ENCODE measurements around the gene NPIPB2. TPM values are rescaled to one million over a fixed set of nuclear protein-coding genes. Genes with fewer than 3 reads are reported as not detected.
A peak's percentile ranks its signal among the peaks of the same experiment; 100 is the strongest.

NPIPB2 gene
- total RNA-seq, 1 experiment from 2014 or later = 12.5 TPM

DNA sequence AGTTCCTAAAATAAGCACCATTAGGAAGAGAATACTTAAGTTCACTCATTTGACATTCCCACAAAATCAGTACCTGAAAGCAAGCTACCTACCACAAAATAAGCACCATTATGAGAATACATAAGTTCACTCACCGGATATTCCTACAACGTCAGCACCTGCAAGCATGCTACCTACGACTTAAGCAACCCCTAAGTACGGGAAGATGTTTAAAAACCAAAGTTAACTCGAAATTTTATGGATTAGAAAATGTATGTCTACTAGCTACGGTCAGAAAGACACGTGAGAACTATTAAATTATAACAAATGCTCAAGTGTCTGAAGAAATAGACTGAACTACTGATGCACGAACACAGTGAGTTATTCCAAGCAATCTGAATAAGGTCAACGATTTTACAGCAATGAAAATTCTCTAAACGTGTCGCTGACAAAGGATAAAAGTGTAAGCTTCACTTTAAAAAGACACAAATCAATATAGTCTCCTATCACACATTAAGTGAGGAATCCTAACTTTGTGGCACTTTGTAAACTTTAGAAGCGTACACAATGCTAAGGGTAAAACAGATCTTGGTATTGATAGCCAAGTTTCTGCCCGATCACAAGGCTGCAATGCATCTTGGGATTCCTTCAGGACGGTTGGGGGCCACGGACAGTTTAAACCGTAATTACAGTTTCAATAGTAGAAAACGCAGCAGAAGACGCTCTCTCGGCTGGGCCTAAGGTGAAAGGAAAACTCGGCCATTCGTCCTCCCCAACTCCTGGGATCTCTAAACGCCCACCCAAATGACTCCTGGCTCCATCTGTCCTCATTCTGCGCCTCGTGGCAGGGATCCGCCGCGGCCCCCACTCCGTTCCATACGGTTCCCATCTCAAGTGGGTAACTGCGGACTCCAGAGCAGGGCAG, 27.4 kb downstream of the NPIPB2 start:
- H2BK20ac ChIP-seq (ENCODE audit: low read depth, low read length, poor library complexity, severe bottlenecking) = no peak overlapping the region
- peaks cover 4 to 12% (median 10%) of the 10 kb centered on the region in 3 experiments; a peak in 4 of 7 replicates for H3K36me3 Mint-ChIP-seq (ENCODE audit: insufficient read depth in 1 of 3, low read depth in 3 of 3)
- no peak overlapping the region for H3K56ac ChIP-seq (ENCODE audit: insufficient read length, low read depth, low read length)
- peaks cover 0 to 3% of the 10 kb centered on the region in 2 experiments; a peak in 1 of 5 replicates for H3K9me3 Mint-ChIP-seq
- DNase-seq = no peak
- peaks cover 24 to 34% of the 10 kb centered on the region in 2 experiments for H3K4me1 Mint-ChIP-seq
- H2BK5ac ChIP-seq (ENCODE audit: insufficient read length, low read length) = no peak overlapping the region
- H4K20me1 ChIP-seq (ENCODE audit: control insufficient read depth, insufficient read depth, insufficient read length) = no peaks in the 10 kb centered on the region
- peak overlapping the region; percentile 77 to 92 (median 79); a peak in 5 of 7 replicates for H3K27ac Mint-ChIP-seq
- peak overlapping the region; percentile 83 to 97 for H3K4me3 Mint-ChIP-seq
- H3K23ac ChIP-seq (ENCODE audit: insufficient read length, low read depth, low read length) = no peak overlapping the region
- peaks cover 46% of the 10 kb centered on the region for H3K79me2 ChIP-seq (ENCODE audit: insufficient read depth, low read length)
- no peak overlapping the region for H3K14ac ChIP-seq (ENCODE audit: insufficient read depth, low read length)
- no peaks in the 10 kb centered on the region for H3K27me3 Mint-ChIP-seq (ENCODE audit: low read depth)
- H3K23me2 ChIP-seq (ENCODE audit: insufficient read length, low read depth, low read length, poor library complexity, severe bottlenecking) = no peaks in the 10 kb centered on the region
- H3K9ac ChIP-seq (ENCODE audit: extremely low read depth, insufficient read length, low read length) = peak overlapping the region; percentile 51
- no peak overlapping the region for H4K5ac ChIP-seq (ENCODE audit: insufficient read length, low read depth, low read length)
- no peaks in the 10 kb centered on the region for H3K79me1 ChIP-seq (ENCODE audit: insufficient read depth, low read depth, low read length, poor library complexity, severe bottlenecking)
- no CpG with 5 or more reads among the region's 30 CpGs for WGBS (ENCODE audit: extremely low coverage, insufficient read length, low lambda C conversion rate)
- H2AK5ac ChIP-seq (ENCODE audit: insufficient read length, low read length) = no peak overlapping the region
- H3K9me3 ChIP-seq (ENCODE audit: control insufficient read depth, low read depth, low read length) = no peaks in the 10 kb centered on the region
- H2BK15ac ChIP-seq (ENCODE audit: low read depth, low read length) = no peak overlapping the region
- H3K27ac ChIP-seq (ENCODE audit: insufficient read length, low read depth, low read length) = no peak overlapping the region
- no peaks in the 10 kb centered on the region for H3K27me3 ChIP-seq (ENCODE audit: insufficient read depth, low read length)
- no peak overlapping the region for H4K91ac ChIP-seq (ENCODE audit: insufficient read length, low read depth, low read length)
- H3K4ac ChIP-seq (ENCODE audit: low read depth, low read length) = no peak overlapping the region
- no peak overlapping the region for H2BK120ac ChIP-seq (ENCODE audit: low read depth, low read length, poor library complexity, severe bottlenecking)
- no peak overlapping the region for H3K18ac ChIP-seq (ENCODE audit: insufficient read length, low read depth, low read length)
- H2AFZ ChIP-seq (ENCODE audit: low read length) = no peak overlapping the region
- H2BK12ac ChIP-seq (ENCODE audit: insufficient read length, low read depth, low read length) = no peak overlapping the region
- H3T11ph ChIP-seq (ENCODE audit: low read length) = no peak overlapping the region
- H4K8ac ChIP-seq (replicated peaks; ENCODE audit: insufficient read length, low read depth, low read length) = no peak overlapping the region
- H3K4me2 ChIP-seq (ENCODE audit: insufficient read depth, insufficient read length, low read length) = peak overlapping the region; percentile 94
- TF ChIP-seq CTCF (conservative IDR thresholded peaks at IDR 0.05) = no peak
- peaks cover 3% of the 10 kb centered on the region; the same call in 1 of the 2 replicates for H3K4me1 ChIP-seq (ENCODE audit: insufficient read depth, low read length)
